HG03064 (cell line): ENCODE results near the gene TMEM30A.
A peak's percentile ranks its signal among the peaks of the same experiment; 100 is the strongest.

ENCODE experiments used
- ATAC-seq: cut with Tn5 transposase; IDR thresholded peaks from one replicate; pipeline ENCODE4 v1.9.1; 2021; ENCODE audit warnings: low read depth; ENCODE audit not compliant: unreplicated experiment

The TMEM30A gene

DNA sequence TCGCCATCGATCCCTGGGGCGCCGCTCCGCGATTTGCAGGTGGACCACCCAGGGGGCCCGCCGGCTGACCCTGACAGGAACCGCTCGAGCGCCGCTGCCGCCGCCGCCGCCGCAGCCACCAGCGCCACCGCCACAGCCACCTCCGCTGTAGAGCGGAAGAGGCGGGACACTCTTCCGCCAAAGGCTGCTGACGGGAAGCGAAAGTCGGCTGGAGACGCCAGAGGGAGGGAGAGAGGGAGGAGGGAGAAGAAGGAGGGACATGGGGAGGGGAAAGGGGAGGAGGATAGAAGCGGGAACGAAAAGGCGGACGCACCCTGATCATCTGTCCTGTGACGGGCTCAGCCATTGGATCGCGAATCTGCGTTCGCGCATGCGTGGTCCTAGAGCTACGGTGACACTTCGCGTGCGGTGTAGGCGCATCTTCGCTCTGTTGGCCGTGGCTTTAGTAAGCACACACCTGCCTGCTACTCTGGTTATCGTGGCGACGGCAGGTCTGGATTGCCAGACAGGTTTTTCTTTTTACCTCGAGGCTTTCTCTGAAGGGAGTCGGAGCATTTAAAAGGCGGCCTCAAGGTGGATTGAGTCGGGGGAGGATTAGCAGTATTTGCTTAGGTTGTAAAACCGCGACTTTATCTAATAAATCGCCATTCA lies at the start of gene TMEM30A:
TSS of gene TMEM30A (minus strand) at position 161 of the 651 bp plus-strand sequence. CDS start at position 7, 154 bp downstream.
- ATAC-seq = peak; percentile 88

DNA sequence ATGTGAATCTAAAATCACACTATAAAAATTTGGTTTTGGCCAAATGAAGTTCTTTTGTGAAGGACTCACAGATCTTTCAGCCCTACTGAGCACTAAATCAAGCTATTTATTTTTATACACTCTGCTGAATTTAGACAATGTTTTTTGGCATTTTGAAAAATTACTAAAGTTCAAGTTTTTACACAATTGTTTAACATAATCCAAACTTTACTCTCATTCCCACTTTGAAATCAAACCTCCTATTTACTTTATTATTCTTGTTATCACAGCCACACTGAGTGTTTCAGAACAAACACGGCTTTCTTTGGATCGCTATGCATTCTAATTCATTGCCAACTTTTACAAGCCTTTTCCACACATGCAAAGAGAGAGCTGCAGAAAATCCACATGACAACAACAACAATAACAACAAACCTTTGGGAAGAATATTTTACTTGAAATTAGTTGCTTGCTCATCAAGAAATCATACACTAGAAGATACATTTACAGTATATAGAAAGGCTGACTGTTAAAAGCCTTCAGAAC lies 49.1 kb upstream of the TMEM30A start:
- ATAC-seq = no peak

DNA sequence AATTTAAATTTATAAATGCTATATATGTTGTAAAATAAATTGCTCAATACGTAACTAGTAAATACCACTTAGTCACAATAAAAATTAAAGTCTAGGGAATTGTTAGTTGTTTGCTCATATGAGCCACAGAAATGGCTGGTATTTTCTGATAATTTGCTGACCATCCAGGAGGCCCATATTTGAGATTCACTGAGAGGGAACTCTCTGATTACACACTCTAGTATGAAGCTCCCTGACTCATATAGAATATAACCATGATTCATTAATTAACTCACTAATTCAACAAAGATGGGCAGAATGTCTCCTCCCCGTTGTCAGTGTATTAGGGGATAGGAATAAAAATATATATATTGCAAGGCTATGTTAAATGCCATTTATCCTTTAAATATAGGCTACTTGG lies 46.6 kb upstream of the TMEM30A start:
- ATAC-seq = no peak

DNA sequence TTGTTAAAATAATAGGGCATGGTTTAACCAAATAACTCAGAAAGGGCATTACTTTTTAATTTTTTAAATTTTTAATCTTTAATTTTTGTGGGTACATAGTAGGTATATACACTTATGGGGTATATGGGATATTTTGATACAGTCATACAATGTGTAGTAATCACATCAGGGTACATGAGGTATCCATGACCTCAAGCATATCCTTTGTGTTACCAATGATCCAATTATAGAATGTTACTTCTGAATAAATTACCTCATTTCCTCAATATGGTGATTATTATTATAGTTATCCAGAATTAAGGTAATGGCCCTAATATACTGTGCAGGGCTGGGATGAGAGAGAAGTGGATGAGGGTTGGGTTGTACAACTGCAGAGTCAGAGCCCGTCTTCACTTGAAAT lies 45.1 kb upstream of the TMEM30A start:
- ATAC-seq = no peak

DNA sequence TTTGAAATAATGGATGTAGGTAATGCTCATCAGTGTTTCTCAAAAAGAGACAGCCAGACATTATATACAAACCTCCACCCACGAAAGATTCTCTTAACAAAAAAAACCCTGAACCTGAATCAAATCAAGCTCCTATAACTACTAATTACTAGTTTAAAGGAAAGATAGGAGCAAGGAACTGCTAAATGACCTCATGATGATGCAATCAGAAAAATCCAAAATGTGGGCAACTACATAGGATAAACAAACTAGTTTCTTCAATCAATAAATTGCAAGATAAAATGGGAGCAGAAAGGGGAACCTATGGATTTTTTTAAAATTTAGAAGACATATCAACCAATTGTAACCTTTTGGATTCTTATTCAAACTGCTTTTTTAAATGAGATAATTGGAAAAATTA lies 43.2 kb upstream of the TMEM30A start:
- ATAC-seq = no peak

DNA sequence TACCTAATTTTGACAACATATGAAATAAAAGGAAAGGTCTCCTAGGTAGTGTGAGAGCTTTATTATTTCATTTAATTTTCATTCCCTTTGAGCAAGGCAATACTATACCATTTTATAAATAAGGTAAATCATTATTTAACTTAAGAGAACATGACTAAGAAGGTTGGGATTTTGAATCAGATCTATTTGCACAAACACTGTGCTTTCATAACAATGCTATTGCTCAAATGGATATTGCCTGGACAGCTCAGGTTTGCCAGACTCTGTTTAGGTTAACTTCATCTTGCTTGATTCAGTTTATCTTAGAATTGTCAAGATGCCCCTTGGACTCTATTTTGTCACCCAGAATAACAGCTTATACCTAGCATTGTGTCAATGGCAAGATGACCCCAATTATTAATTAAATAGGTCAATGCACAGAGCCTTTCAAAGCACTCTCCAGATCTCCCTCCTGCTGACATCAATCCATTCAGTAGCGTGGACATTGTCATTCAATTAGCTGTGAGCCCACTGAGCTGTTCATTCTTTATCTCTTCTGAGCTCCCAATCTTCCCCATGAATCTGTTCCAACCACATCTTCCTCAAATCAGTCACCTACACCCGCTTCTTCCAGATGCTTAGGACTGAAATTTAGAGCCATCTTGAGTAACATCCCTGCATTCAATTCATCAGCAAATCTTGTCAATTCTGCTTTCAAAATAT lies 42.1 kb upstream of the TMEM30A start:
- ATAC-seq = no peak

DNA sequence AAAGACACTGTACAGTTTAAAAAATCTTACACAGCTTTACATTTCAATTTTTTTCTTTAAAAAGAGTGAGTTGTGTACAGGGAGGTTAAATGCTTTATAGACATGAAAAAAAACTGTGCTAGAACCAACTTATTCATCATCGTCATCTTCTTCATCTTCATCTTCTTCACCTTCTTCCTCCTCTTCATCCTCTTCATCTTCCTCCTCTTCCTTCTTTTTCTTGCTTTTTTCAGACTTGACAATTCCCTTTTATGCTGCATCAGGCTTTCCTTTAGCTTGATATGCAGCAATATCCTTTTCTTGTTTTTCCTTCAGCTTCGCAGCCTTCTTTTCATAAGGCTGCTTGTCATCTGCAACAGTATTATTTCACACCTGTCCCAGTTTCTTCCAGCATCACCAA lies 34.3 kb upstream of the TMEM30A start:
- no peak for ATAC-seq

DNA sequence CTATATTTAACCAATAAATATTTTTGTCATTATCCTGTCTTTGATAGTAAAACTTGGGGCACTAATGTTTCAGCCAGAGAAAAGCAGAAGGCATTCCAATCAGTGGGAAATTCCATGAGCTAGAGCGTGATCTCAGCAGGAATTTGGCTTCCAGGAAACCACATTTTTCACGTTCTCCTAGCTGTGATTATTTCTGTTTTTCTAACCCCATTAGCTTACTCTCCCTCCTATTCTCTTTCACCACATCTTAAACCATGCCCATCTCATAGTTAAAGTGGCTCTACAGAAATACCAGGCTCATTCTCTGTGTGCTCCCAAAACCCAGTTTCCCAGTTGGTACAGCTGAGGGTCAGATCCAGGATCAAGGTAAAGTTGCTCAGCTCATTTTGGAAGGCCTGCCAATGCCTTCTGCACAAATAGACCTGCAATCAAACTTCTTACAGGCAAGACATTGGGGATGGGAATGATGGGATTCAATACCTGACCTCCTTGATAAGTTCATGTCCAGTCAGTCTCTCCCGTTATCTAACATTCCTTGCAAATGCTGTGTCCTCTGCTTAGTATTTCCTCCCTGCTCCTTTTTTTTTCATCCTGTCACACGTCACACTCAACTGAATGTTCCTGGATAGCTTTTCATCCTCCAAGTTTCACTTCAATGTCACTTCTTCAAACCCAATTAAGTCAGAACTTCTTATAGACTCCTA lies 33.1 kb upstream of the TMEM30A start:
- ATAC-seq = no peak

DNA sequence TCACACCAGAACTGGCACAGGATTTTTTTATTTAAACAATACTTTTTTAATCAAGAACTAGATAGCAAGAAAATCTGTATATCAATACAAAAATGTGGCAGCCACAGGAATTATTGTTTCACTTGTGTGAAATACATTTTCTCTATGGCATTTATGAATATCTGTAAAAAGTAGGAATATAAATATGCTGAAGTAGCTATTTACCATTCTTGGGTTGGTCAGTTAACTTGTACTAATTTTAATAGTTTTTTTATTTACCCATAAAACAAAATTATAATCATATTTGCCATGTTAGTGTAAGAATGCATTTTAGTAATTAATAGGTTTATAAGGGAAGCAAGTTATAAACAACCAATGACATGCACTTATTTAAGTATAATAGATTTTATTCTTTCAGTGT lies 31.4 kb upstream of the TMEM30A start:
- ATAC-seq = no peak

DNA sequence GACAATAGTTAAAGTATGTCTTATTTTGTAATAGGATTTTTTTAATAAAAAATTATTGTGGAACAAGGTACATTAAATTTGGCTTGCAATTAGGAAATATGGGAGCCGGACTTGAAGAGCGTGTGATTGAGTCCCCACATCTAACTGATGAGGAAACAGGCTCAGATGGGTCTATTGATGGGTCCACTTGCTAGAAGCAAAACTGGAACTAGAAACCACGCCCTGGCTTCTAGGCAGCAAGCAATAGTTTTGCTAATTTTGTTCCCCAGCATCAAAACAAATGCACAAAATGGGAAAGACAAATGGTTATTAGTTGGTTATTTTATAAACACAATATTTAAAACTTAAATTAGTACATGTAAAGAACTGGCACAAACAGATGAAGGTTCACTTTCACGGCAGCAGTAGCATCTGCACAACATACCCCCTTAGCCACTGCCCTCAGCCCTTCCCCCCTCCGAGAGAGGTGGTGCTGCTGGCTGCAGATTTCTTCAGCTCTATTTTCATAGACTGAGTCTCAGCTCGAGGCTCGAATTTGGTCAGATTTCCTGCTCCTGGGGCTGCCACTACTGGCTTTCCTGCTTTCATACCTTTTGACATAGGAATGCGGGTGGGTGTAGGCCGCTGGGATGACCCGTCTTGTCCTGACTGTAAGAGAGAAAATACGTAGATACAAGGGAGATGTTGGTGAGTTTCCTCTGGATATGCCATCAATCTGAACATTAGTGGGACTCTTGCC lies 23.8 kb upstream of the TMEM30A start:
- ATAC-seq = no peak

DNA sequence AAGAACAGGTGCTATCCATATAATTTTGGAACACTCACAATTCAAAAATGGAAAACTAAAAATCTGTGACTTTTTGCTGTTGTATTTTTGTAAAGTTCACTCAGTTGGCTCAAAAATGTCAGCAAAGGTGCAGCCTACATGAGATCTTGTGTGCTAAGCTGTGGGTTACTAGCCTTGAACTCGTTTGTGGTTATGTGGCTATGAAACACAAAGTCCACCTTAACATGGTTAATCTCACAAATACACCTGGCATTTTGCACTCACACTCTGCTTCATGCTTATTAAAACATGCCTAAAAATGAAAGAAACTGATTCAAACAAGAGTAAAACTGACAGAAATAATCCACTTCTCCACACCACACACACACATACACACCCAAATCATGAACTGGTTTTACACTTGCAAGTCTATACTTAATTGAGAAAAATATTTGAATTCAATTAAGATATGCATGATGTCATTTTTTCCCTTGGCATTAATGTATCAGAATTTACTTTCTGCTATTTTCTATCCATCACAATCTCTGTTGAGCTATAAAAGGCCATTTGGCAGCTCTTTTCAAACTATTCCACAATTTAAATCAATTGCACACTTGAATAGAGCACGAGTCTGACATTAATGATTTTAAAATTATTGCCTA lies 22.9 kb upstream of the TMEM30A start:
- ATAC-seq = no peak

DNA sequence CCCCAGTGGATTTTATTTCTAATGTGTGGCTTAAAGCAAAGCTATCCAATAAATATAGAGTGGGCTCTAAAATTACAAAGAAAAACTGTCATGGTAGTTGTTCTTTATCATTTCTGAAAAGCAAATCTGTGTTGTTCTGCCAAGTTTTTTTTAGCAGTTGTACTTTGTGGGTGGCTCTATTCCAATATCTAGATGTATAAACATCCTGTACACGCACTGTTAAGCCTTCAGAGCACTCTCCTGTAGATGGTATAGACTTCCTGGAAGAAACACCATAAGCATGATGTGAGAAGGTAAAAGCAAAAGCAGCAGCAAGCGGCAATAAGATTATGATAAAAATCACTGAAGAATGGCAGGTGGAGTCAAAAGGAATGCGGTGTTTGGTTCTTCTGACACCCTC lies 21.5 kb upstream of the TMEM30A start:
- ATAC-seq = no peak

DNA sequence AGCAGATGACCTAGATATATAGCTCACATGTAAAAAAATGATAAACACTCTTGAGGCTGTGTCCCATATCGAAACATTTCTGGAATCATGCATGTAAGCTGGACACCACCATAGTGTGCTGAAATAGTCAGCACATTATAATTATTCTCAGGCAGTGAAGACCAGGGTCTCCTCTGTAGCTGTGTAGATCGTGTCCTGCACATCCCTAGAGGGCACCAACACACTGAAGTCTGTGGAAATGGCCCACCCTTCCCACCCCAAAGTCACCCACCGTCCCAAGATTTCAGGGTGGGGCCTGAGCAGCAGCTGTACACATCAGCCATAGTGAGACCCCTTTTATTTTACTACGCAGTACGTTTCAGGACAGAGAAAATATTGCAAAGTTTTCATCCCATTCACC lies 21.0 kb upstream of the TMEM30A start:
- no peak for ATAC-seq

DNA sequence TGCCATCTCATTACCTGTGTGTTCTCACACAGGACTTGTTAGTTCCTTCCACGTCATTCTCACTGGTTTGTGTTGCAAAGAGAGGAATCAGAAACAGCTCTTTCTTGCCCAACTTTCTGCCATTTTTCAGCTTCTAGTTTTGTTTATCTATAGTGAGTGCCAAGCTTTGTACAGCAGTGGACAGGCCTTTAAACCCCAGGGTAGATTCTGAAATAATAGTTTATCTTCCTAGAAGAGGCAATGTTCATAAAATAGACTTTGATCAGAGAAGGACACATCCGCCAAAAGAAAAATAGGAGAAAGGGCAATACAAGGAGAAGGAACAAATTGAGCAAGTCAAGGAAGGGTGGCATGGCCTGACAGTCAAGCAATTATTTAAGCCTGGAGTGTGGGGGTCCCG lies 17.7 kb upstream of the TMEM30A start:
- ATAC-seq = no peak

DNA sequence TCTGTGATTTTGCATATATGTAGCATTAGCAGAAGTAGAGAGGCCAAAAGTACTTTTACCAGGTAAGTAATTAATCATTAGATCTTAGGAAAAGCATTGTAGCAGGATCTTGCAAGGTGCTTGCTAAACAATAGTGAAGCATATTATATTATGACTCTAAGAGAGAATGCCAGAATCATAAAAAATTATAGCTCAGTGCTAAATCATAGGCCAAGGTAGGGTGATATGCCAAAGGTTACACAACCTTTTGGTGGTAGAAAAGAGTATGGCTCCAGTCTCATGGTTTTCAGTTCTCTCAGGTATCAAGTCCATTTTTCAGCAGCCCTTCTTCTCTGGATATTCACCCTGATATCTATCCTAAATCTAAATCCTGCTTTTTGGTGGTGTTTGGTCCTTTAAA lies 16.9 kb upstream of the TMEM30A start:
- ATAC-seq = no peak

DNA sequence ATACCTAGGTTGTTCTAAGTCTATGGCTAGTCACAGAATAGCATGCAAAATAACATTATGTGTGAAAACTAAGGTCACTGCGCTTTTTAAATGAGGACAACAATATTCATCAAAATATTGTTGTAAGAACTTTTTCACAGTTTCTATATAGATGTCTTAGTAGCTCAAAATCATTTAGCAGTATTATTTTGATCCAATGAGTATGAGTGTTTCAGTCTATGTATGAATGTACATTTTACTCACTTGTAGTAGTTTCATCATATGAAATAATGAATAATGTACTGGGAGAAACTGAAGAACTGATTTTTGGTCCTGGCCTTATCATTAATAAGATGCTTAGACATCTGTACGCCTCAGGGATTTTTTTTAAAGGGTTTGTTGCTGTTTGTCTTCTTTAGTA lies 16.5 kb upstream of the TMEM30A start:
- no peak for ATAC-seq

DNA sequence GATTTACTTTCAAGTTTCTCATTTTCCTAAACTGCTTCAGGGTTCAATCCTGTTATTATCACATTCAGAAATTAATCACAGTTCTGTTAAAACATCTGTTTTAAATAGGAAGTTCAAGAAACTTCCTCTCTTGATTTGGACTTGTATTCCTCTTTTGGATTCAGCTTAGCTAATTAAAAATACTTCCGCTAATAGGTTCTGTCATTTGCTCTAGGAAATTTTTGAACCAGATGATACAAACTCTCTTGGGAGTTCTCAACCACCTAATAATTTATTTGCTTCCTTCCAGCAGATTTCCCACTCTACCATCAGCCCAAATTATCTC lies 15.9 kb upstream of the TMEM30A start:
- no peak for ATAC-seq

DNA sequence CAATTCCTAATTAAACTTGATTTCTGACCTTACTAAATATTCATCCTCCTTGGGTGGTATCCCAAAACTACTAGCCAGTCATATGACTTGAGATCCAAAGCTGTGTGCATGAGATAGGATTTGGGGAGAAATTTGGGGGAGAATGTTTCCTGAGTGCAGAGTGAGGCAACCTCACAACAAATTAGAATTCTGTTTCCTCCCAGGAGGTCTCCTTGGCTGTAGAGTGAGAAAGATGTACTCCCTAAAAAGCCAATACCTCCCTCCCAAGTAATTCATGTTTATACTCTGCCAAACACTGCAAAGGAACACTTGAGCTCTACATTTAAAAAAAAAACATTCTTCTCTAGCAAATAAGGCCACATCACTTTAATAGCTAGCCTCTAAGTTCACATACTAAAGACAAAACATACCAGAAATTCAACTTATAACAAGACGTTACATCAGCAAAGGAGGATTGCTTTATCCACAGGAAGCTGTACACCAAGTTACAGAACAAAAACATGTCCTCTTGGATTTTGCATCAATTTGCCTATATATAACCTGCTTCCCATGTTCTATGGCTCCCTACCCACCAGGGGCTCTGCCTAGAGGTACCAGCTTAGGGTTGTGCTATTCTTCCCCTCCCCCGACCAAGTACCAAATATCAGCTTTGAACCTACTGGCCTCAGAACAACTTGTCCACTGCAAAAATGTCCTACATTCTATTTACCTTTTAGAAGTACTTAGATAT lies 15.4 kb upstream of the TMEM30A start:
- no peak for ATAC-seq

DNA sequence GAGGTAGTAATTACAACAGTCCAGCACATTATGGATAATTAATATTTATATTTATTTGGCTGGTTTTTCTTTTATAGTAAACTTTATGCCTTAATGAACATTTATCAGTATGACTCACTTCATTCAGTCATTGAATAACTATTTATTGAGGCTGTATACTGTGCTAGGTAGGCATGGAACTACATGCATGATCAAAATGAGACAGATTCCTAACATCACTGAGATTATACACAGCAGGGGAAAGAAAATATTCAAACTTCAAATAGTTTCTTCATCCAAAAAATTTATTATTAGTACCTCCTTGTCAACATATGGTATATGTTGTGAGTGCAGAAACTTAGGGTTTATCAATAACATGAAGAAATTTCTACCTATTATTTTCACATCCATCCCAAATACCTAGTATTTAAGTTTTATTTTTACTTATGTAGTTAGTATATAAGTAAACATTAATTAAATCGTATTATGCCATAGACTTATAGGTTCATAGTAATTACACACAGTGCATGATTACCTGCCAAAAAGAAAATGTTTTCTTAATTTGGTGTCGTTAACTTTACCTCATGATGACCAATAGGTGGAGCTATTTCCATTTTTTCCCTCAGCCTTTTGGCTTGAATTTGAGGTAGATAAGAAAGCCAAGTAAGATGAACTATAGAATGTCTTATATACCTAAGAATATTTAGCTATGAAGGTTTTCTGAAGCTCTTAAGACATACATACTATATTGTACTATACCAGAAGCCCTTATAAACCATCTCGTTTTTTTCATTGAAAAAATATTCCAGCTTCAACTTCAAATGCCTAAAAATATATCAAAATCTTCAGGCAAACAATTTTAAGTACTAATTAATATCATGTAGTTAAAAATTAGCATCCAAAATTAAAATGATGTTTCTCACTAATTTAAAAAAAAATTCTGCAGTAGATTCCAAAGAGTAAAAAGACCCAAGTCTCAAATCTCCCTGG lies 12.5 kb upstream of the TMEM30A start:
- no peak for ATAC-seq
